Osteoblast (primary cell): ENCODE data around the gene CNTNAP3B. TPM values are rescaled to one million over a fixed set of nuclear protein-coding genes. Genes with fewer than 3 reads are reported as not detected.
A peak's percentile ranks its signal among the peaks of the same experiment; 100 is the strongest.
"Not testable (repeated sequence)": the region's sequence is repeated elsewhere in the genome, so short reads cannot be mapped to it uniquely, and the experiment has no call there.

Experiments used
- DNase-seq: peaks from one replicate; pipeline ENCODE4 v3.0.0; 2011; ENCODE audit warnings: low spot score, mixed read lengths; ENCODE audit not compliant: insufficient read length; ENCODE audit errors: missing footprints
- H2AFZ ChIP-seq: 2 replicates; pipeline ENCODE4 v1.6.0; 2011; ENCODE audit warnings: mild to moderate bottlenecking, low read length
- H3K27ac ChIP-seq: 2 replicates; pipeline ENCODE4 v1.5.1; 2011; ENCODE audit warnings: mild to moderate bottlenecking, low read depth, low read length, moderate library complexity
- H3K27me3 ChIP-seq: 2 replicates; pipeline ENCODE4 v1.6.0; 2012; ENCODE audit warnings: mild to moderate bottlenecking, control low read depth, inconsistent platforms, low read length, moderate library complexity; ENCODE audit not compliant: insufficient read depth
- H3K36me3 ChIP-seq: 2 replicates; pipeline ENCODE4 v1.5.1; 2011; ENCODE audit warnings: mild to moderate bottlenecking, low read length, control low read depth, moderate library complexity; ENCODE audit not compliant: insufficient read depth
- H3K4me1 ChIP-seq: 2 replicates; pipeline ENCODE4 v1.5.1; 2011; ENCODE audit warnings: mild to moderate bottlenecking, low read length, control low read depth, moderate library complexity; ENCODE audit not compliant: insufficient read depth
- H3K4me2 ChIP-seq: 2 replicates; pipeline ENCODE4 v1.6.0; 2011; ENCODE audit warnings: mild to moderate bottlenecking, low read length; ENCODE audit not compliant: insufficient read depth
- H3K4me3 ChIP-seq: fragments of 200-600 bp; sonication (generic); 3 replicates; pipeline ENCODE4 v1.5.1; 2012; ENCODE audit warnings: mild to moderate bottlenecking, low read length, inconsistent platforms; ENCODE audit not compliant: insufficient read depth
- H3K79me2 ChIP-seq: 2 replicates; pipeline ENCODE4 v1.6.0; 2012; ENCODE audit warnings: mild to moderate bottlenecking, low read length, control low read depth, inconsistent platforms; ENCODE audit not compliant: insufficient read depth
- H3K9me3 ChIP-seq: 2 replicates; pipeline ENCODE4 v1.5.1; 2011; ENCODE audit warnings: low read depth, low read length, control low read depth
- H4K20me1 ChIP-seq: 2 replicates; pipeline ENCODE4 v1.6.0; 2012; ENCODE audit warnings: mild to moderate bottlenecking, low read length, control low read depth; ENCODE audit not compliant: insufficient read depth
- CTCF ChIP-seq: IDR thresholded peaks from 2 replicates; pipeline ENCODE4 v1.5.1; 2011; ENCODE audit warnings: mild to moderate bottlenecking, low read depth, low read length, moderate library complexity; ENCODE audit errors: extremely low read depth
- total RNA-seq: library from RNA; depleted of rRNA; stranded (reverse); fragments of >200 nt; gene quantifications from 2 replicates; pipeline ENCODE4 v1.2.3, GENCODE V29; 2012

CNTNAP3B gene
- total RNA-seq, result 15.0 and 30.8 TPM in 2 replicates

DNA sequence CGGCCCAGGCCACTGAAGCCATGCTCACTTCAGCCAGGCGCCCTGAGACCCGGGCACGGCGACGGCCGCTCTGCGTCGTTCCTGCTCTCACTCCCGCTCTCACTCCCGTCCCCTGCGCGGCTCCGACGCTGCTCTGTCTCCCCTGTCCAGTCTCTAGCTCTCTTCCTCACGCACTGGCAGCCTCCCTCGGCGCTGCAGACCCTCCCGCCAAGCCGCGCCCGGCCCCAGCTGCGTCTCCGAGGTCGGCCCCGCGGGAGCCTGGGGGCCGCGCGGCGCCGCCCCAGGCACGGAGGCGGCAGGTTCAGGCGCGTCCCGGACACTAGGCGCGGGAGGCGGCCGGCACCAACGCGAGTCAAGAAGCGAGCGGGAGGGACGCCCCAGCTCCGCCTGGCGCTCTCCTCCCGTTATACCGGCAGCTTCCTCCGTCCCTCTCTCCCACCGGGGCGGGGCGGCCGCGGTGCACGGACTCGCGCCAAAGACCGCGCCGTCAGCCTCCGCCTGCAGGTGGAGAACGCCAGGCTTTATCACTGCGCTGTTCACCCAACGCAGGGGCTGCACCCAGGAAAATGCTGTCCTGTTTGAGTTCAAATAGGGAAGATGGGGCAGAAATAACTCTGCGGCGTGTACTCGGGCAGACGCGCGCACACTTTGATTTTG lies at the start of gene CNTNAP3B:
Gene CNTNAP3B (minus strand): TSS at position 354 of the 657 bp plus-strand sequence. CDS start 332 bp downstream, at position 22.
- not testable (repeated sequence) for H2AFZ ChIP-seq, H3K9me3 ChIP-seq, H3K79me2 ChIP-seq, H3K27ac ChIP-seq, H3K4me1 ChIP-seq, H3K36me3 ChIP-seq, DNase-seq, H3K27me3 ChIP-seq, H4K20me1 ChIP-seq, H3K4me2 ChIP-seq
- peak within 1 kb of the TSS; percentile 42 for H3K4me3 ChIP-seq

- not testable (repeated sequence) for H3K4me1 ChIP-seq, H2AFZ ChIP-seq, H3K4me3 ChIP-seq, H4K20me1 ChIP-seq, H3K36me3 ChIP-seq, H3K9me3 ChIP-seq, H3K4me2 ChIP-seq, H3K27ac ChIP-seq, H3K79me2 ChIP-seq, DNase-seq, H3K27me3 ChIP-seq
- peak; percentile 17 for TF ChIP-seq CTCF
Observed at GRCh38 chr9:42160299-42160698, 31.1 kb upstream of the CNTNAP3B start.

DNA sequence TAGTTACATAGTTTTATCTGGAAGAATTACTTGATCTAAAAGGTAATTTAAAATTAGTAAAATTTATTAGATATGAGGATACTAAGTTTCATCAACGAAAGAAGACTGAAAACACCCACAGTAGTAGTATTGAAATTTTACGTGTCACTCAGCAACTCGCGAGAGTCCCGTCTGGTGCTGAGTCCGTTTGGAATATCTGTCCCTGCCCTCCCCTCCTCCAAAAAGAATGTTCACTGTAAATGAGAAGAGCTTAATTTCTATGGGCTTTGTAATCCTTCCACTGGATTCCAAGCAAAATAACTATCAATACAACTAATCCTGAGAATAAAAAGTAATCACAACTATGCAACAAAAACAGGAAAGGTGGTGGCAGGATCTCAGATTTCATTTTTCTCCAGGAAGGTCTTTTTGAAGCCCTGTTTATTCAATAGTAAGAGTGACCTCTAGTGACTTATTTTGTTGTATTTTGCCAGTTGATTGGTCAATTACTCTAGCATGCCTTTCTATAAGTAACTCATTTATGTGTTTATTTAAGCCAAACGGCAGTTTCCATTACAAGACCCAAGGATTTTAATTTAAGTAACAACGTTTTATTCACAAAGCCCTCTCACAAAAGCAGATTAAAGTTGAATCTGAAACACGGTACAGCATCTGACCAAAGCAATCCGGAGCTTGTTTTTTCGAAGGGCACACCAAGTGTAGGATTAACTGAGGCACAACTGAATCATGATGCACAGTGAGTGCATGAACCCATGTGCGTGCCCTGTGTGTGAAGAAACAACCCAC lies 2.0 kb downstream of the CNTNAP3B start:
- H2AFZ ChIP-seq, H3K79me2 ChIP-seq, H3K9me3 ChIP-seq, H4K20me1 ChIP-seq, H3K4me1 ChIP-seq, H3K36me3 ChIP-seq, DNase-seq, H3K27ac ChIP-seq, H3K27me3 ChIP-seq: not testable (repeated sequence)
- H3K4me3 ChIP-seq, result peak overlapping the region; percentile 62
- peak overlapping the region; percentile 72 for H3K4me2 ChIP-seq

GRCh38 chr9:42121007-42121406 lies 8.2 kb downstream of the CNTNAP3B start:
- not testable (repeated sequence) for H3K9me3 ChIP-seq, H3K4me3 ChIP-seq, H3K27me3 ChIP-seq, H3K4me2 ChIP-seq, H3K4me1 ChIP-seq, H2AFZ ChIP-seq, H3K27ac ChIP-seq, DNase-seq, H3K36me3 ChIP-seq, H3K79me2 ChIP-seq, H4K20me1 ChIP-seq

DNA sequence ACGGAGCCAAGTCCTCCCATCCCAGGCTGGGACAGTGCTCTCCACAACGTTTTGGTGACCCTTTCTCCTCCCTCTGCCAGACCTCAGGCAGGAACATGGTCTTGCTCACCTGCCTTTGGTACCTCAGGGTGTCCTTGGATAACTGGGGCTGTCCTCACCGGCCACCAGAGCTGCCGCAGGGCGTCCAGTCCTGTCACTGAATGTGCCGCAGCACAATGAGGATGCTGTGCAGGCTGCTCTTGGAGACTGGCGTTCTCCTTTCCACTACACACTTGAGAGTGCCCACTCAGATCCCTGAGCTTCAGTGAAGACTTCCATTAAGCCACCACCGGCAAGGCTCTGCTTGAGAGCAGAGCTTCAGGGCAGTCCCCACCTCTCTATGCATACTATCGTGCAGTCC lies 33.3 kb downstream of the CNTNAP3B start:
- H4K20me1 ChIP-seq, H3K79me2 ChIP-seq, H2AFZ ChIP-seq, H3K4me3 ChIP-seq, H3K4me1 ChIP-seq, DNase-seq, H3K4me2 ChIP-seq, H3K9me3 ChIP-seq, H3K27ac ChIP-seq, H3K36me3 ChIP-seq, H3K27me3 ChIP-seq: not testable (repeated sequence)

DNA sequence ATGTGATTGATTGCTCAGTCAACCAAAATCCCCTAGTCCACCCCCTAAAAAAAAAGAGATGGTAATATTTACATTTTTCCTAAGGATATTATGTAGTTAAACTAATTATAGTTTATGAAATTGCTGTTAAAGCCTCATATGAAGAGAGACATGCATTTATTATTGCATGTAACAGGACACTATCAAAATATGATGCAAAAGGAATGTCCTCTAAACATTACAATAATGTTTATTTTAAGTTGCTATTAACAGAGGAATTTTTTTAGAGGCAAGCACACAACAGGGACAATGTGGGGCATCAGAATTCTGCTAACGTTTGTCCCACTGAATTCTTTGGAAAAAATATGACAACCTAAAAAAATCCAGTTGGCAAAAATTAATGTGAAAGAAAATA lies 44.7 kb downstream of the CNTNAP3B start:
- not testable (repeated sequence) for H4K20me1 ChIP-seq, H3K4me1 ChIP-seq, H3K4me3 ChIP-seq, H3K4me2 ChIP-seq, H2AFZ ChIP-seq, H3K79me2 ChIP-seq, H3K27ac ChIP-seq, H3K27me3 ChIP-seq, H3K9me3 ChIP-seq, H3K36me3 ChIP-seq, DNase-seq

GRCh38 chr9:42083877-42084558 lies 45.2 kb downstream of the CNTNAP3B start:
- not testable (repeated sequence) for DNase-seq, H3K36me3 ChIP-seq, H3K79me2 ChIP-seq, H4K20me1 ChIP-seq, H3K27ac ChIP-seq, H3K27me3 ChIP-seq, H2AFZ ChIP-seq, H3K4me2 ChIP-seq, H3K9me3 ChIP-seq, H3K4me3 ChIP-seq, H3K4me1 ChIP-seq

DNA sequence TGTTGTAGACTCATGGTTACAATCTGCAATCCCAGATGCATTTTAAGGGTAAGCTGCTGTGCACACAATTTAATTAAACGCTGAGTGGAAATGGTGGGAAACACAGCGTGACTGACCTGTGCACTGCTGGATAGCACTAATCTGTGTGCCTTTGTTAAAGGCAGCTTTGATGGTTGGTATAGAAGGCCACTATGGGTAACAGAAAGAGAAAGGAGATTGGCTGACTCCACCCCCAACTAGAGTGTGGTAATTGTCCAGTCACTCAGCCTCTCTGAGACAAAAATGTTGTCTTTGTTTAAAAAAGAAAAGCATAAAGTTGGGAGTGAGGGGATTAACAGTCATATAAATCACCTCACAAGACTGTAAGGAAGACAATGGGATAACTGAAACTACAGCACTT lies 48.9 kb downstream of the CNTNAP3B start:
- not testable (repeated sequence) for DNase-seq, H3K27ac ChIP-seq, H3K27me3 ChIP-seq

More for the DNA sequence above, 48.9 kb downstream of the CNTNAP3B start:
- not testable (repeated sequence) for H3K4me1 ChIP-seq, H3K4me2 ChIP-seq, H2AFZ ChIP-seq, H3K4me3 ChIP-seq, H3K79me2 ChIP-seq, H3K36me3 ChIP-seq, H3K9me3 ChIP-seq, H4K20me1 ChIP-seq
